SK-N-DZ (cell line): ENCODE results near the gene SPATA9.

Experiments
- DNase-seq: peaks from one replicate; pipeline ENCODE4 v3.0.0-alpha.2; 2015; ENCODE audit warnings: low spot score

SPATA9 gene

DNA sequence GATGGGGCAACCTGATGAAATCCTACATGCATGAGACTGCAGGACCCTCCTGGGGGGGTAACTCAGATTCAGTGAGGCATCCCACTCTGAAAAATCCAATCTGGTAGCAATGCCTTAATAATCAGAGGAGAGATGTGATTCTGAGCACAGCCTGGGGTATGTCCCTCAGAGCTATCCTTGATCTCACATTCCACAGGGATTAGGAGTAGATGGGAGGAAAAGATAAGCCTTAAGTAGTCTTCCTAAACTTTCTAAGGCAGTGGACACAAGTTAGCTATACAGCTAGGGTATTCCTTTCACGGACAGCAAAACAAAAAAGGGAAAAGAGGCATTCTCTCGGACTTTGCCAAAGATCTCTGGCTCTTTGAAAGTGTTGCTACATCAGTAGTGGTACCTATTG lies 3.9 kb upstream of the SPATA9 start:
- DNase-seq, result no peak

DNA sequence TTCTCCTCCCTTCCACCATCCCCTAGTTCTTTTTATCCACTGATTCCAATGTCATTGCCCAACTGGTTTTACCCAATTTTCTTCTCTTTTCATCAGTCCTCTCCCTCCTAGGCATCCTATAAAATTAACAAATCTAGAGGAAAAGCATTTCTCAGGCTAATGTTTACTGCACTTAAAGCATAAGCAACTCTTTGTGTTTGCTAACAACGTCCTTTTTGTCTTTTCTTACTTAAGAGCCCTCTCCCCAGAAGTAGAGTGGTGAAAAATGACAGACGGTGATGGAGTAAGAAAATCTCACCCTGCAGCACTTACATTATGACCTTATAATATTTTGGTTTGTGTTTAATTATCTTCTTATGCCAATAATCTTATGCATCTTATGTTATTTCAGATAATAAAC lies 1.6 kb upstream of the SPATA9 start:
- DNase-seq, result no peak

DNA sequence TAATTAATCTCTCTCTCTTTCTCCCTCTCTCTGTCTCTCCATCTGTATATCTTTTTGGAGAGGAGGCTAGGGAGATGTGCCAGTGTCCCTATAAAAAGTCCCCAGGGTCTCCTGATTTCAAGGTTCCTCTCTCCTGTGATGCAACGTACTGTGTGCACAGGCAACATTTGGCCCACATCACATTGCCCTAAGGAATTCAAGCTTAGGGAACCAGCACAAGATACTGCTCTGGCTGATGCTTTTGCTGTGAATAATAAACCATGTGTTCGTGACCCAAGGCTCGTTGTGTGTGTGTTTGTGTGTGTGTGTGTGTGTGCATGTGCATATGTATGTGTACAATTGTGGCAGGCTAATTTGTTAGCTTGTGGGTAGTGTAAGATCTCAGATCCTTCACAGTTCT lies 9.7 kb downstream of the SPATA9 start:
- no peak for DNase-seq

DNA sequence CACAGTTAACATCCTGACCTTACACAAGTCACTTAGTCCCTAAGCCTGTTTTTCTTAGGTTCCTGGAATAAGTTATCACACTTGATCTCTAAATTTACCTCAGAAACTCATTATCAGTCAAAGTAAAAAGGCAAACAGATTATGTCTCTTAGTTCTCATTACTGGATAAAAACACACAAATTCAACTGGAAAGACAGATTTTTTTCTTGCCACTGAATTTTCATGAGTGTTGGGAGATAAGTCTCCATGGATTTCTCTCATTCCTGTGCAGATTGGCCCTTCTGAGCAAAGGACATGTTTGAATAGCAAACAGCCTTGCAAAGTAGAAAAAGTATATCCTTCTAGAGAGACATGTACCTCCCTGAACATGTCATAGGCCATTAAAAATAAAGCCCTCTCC lies 10.2 kb downstream of the SPATA9 start:
- DNase-seq, result no peak

DNA sequence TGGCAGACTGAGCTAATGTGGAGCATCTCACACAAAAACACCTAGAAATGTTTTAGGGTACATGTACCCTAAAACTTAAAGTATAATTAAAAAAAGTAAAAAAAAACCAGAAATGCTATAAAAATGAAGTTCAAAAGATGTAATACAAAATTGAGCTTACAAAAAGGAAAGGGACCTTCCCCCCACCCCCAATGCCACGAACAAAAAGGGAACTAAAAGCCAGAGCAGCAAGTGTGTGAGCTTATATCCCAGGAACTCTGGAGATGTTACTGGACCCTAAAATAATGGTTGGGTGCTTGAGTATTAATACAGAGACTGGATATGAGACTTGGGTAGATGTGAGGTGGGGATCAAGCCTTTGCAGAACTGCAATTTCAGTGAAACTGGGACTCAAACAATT lies 11.0 kb downstream of the SPATA9 start:
- no peak for DNase-seq

DNA sequence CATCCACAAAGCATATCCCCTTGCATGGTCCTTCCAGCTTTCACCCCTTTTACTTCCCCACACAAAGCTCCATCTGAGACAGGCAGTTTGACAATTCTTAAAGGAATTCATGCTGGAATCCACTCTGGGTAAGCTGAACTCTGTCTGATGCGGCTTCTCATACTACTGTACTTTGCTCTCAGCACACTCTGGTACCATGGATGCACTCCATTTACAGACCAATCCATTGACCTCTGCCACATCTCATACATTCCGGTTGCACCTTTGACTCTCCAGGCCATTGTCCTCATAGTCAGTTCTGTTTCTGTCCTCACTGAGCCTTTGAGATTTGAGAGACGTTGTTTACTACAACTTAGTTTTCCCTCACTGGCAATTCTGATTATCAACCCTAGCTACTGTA lies 12.2 kb downstream of the SPATA9 start:
- DNase-seq, result no peak

DNA sequence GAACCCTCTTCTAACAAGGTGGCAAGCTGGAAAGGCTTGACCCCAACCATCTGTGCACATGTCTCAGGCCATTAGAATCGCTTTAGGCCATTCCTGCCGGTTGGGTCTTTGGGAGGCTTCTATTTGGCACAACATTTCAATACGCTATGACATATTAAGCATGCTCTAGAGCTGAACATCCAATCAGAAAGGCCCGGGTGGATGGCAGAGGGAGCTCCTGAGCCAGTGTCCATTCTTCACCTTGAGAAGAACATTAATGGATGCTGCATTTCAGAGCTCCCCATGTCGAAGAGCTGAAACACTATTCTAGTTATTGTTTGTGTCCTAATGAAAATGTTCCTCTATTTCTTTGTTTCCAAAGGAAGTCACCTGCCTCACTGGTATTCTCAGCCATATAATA lies 12.8 kb downstream of the SPATA9 start:
- no peak for DNase-seq

DNA sequence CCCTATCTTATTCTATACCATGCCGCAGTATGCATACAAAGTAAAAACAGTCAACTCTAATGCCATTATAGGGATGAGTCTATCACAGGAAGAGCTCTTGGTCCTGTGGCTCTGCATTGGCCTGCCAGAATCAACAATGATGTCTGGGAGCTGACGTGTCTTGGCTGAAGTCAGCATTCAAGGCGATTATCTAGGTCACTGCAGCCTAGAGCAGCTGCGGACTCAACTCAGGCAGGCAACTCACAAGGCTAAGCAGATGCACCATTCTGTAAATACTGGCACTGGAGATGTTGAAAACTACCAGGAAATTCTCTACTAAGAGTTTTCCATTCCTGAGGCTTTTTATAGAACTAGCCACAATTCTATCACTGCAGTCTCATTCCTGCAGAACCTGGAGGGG lies 13.3 kb downstream of the SPATA9 start:
- peak; percentile 29 for DNase-seq

DNA sequence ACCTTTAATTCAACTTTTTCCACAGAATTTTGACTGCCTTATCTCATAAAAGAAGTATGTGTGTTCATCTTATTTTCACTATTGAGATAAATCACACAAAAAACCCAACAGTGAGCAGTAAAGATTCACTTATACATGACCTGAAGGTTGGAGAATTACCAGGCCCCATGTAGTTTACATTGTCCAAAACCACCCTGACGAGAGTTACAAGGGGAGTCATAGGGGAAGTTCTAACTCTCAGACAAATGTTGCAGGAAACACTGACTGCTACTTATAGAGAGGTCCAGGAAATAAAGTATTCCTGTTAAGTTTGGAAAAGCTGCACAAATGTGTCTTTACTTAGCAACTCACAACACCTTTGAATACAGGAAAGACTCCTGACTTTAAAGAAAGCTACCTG lies 14.1 kb downstream of the SPATA9 start:
- DNase-seq, result no peak

DNA sequence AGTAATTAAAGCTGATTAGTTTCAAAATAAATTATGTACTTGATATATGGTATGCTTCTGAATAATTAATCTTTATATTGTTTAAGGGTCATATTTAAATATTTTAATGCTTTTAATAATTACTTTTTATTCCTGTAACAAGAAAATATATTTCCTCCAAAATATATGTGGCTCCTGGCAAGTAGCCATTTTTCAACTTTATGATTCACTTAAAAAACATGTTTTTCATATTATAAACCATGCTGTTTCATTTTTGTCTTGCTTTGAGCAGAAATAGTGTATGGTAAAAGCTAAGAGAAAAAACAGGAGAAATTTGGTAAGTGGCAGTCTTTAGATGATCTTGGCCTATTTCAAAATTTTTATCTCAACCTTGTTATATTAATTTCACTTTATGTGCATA lies 14.6 kb downstream of the SPATA9 start:
- no peak for DNase-seq

DNA sequence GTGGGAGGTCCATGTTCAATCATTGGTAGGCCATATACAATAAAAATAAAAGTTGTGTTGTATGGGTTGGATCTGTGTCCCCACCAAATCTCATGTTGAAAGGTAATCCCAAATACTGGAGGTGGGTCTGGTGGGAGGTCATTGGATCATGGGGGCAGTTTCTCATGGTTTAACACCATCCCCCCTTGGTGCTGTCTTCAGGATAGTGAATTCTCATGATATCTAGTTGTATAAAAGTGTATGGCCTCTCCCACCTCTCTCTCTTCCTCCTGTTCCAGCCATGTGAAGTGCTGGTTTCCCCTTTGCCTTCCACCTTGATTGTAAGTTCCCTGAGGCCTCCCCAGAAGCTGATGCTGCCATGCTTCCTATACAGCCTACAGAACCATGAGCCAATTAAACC lies 15.1 kb downstream of the SPATA9 start:
- no peak for DNase-seq

DNA sequence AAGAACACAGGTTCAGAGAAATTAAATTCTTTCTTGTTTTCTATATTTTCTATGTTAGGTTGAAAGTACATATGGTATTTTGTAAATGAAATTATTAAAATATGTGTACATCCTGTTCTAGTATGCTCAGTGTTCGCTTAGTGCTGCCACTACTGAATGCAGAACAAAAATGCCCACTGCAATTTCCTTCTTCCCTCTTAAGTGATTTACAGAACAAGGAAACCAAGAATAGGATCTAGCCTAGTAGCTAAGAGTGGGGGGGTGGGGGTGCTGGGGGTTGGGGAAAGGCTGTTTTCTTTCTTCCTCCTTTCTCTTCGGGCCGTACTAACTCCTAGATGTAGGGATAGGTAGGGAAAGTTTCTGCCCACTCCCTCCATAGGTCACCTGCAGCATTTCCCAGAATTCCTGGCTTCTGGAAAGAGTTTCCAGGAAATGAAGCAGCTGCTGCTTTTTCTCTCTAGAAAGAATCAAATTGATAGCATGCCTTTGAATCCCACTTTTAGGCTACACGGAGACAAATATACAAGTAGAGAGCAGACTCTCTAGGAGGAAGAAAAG lies 15.7 kb downstream of the SPATA9 start:
- DNase-seq, result no peak

DNA sequence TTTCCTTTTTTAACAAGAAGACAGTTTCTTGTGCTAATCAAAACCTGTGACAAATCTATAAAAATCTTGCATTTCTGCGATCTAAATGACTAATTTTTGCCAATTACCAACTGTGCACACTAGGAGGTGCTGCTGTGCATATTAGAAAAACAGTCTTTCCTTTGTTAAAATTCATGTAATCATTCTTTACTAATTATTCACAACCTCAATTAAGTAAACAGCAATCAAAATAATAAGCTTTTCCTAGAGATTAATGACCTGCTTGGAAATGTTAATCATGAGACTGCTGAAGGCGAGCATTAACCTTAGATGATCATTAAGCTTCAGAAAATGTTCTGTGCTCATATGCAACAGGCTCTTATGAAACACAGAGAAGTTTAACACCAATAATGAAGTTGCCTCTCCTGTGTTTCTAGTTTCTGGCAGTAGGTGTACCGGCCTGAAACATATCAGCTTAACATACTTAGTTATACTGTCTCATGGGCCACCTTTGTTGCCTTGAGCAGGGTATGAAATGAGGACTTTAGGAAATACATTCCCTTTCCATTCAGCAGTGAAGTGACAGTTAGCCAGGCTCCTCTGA lies 18.5 kb downstream of the SPATA9 start:
- peak; percentile 28 for DNase-seq

DNA sequence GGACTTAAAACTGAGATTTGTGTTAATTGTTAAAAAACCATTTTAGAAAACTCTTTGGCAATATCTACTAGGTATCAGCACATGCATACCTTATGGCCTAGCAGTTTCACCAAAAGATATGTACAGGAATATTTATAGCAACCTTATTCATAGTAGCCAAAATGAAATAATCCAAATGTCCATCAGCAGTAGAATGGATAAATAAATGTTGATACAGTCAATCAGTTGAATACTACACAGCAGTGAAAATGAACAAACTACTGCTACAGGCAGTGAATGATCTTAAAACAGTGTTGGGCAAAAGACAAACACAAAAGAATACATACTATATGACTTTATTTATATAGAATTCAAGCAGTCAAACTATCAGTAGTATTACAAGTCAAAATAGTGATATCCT lies 19.8 kb downstream of the SPATA9 start:
- DNase-seq, result no peak

DNA sequence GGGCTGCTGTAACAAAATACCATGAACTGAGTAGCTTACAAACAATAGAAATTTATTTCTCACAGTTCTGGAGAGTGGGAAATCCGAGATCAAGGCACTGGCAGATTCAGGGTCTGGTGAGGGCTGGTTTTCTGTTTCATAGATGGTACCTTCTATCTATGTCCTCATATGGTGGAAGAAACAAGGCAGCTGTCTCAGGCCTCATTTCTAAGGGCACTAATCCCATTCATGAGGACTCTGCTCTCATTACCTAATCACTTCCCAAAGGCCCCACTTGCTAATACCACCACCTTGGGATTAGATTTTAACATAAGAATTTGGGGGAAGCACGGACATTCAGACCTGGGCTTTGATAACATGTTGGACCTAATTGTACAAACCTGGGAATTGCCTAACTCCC lies 22.7 kb downstream of the SPATA9 start:
- DNase-seq, result no peak

DNA sequence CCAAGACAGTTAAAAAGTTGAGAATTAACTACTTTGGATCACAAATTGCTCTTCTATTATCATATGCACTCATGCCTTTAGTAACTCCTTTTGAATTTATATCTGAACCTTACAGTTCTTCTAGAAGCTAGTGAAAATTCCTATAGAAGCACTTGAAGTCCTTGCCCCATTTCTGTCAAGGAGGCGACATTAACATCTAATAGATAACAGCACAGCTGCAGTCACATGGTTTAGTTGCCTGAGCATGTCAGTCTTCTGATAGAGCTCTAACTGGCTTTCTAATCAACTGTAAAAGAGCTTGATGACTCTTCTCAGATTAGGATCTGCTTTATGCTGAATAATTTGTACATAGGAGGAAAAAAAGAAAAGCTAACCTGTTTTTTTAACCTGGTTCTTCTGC lies 27.2 kb downstream of the SPATA9 start:
- DNase-seq, result no peak

DNA sequence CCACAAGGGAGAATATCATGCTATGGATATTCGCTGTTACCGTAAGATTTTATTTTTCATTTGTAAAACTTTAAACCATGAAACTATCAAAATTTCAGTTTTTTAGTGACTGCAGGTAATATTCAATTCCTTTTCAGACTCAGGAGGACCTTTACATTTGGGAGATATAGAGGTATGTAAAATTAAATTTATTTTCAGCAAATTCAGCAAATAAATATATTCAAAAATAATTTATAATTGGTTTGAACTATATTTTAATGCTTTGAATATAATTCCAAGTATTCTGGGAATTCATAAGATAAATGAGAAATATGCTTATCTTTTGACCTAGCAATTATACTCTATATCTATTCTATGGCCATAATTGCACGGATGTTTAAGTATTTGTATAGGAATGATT lies 28.6 kb downstream of the SPATA9 start:
- DNase-seq, result no peak

DNA sequence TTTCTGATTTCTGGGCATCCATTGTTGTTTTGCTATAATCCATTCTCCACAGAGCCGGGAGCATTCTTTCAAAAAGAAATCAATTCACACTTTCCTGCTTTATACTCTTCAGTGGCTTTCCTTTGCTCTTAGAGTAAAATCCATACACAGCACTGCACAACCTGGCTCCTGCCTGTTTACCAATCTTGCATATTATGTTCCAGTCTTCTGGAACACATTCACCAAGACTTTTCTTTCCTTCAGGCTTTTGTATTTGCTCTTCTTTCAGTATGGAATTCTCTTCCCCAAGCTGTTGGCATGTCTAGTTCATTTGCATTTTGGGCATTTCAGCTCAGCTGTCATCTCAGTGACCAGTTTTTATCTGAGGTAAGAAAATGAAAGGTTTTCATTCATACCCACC lies 29.9 kb downstream of the SPATA9 start:
- no peak for DNase-seq

DNA sequence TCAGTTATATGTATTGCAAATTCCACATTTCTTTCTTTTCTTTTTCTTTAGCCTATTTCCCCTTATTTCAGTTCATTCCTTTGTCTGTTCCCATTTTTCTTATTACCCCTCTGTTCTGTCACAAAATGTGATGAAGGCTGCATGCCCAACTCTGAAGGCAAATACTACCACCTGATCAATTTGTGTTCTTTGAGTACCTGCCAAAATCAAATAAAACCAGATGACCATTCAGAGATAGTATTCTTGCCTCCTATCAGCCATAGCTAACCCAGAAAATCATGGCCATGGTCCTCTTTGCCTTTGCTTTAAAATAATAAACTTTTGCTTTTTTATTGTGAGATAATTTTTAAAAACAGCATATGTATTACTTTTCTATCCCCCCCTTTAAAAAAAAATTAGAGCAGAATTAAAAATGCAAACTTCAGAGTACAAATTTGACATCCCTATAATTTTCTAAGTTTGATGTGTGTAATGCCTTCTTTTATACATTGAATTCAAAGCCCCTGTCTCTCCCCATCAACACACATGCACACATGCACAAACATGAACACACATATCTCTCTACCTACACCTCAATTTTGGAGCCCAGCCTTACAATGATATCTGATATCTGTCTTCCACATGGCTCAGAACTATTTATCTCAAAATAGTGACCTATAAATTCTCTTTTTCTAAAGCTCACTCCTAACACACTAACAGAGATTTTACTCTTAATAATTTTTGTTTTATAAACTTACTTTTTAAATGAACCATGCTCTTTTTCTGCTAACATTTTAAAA lies 32.8 kb downstream of the SPATA9 start:
- DNase-seq, result no peak

DNA sequence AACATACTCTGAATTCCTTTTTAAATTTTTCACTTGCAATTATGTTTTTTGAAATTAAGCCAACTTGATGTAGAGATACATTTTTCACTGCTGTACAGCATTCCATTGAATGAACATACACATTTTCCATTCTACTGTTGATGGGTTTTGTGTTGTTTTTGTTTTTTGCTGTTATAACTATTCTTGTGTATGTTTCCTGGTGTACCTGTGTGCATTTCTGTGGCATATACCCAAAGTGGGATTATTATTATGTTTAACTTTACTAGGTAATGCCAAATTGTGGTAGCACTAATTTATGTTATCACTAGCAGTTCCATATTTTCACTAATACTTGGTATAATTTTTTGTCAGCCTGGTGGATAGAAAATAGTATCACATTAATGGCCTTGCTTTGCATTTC lies 33.5 kb downstream of the SPATA9 start:
- DNase-seq, result no peak

DNA sequence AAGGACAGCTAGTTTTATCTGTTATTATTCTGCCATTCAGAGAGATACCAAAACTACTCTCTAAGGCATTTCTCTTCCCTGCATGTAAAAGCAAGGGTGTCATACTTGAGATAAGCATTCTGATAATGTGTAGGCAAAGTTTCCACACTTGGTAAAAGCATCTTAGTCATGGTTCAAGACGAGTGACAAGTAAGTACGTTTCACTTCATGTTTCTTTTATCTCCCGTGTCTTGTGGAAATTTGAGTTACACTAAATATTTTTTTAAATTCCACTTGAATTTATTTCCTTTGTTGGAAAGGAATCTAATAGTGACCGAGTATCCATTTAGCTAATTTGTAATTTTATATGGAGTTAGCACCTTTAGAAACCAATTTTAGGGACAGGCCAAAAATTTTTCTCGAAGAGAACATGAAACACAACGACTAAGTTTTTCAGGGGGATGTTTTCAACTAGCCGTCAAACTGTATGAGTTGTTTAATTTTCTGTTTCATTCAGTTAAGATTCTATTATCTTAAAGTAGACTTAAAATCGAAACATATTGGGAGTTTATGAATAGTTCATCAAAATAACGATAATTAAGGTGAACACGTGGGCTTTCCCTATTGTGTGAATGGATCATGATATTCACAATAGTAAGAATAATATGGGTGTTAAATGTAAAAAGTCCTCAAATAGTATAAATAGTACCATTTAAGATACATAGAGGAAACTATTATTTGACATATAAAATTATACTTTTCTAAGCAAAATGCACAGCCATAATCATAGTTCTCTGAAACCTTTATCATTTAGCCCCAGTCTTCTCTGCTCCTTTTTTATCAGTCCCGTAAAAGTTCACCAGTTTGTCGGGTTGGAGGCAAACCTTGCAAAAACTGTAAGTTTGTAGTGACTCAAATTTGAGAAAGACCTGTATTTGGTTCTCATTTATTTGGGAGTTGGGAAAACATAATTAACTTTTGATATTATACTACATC lies 34.6 kb downstream of the SPATA9 start:
- DNase-seq, result no peak
